SKM-1 (cell line): ENCODE measurements around the gene NYAP1.
"Not testable (repeated sequence)": the region's sequence is repeated elsewhere in the genome, so short reads cannot be mapped to it uniquely, and the experiment has no call there.

Source experiments
- DNase-seq: peaks from one replicate; lab custom pipeline; 2025; ENCODE audit not compliant: unreplicated experiment; lab: John Stamatoyannopoulos, UW

Gene NYAP1

DNA sequence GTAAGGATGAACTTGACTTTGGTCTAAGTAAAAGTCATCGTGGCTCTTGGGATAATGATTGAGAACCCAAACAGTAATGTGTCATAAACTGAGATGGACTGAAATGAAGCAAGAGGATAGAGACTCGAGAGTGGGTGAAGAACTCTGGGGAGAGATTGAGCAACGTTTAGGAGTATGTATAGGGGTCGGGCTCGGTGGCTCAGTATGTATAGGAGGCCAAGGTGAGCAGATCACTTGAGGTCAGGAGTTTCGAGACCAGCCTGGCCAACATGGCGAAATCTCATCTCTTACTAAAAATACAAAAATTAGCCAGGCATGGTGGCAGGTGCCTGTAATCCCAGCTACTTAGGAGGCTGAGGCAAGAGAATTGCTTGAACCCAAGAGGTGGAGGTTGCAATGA lies 57.6 kb downstream of the NYAP1 start:
- not testable (repeated sequence) for DNase-seq

DNA sequence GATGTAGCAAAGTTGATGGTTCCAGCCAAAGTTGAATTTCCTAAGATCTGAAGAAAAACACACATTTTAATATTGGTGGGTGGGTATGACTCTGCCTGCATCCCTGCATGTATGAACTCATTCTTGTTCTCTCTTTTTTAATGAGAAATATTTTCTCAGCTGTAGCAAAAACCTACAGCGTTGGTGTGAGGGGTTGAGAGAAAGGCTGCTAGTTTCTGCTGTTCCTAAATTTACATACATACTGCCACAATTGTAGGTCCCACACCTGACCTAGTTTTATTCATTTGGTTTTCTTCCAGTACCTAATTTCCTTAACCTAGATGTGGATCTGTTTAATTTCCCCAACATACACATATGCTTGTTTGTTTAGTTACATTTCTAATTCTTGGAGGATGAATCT lies 59.9 kb downstream of the NYAP1 start:
- DNase-seq = no peak

GRCh38 chr7:100544386-100544785 lies 60.7 kb downstream of the NYAP1 start:
- DNase-seq = no peak
